ENCODE measurements around the gene WSCD2.

The WSCD2 gene

GRCh38 chr12:108170164-108170563, 41.1 kb downstream of the WSCD2 start:
- no peak for DNase-seq

GRCh38 chr12:108172033-108172432, 42.9 kb downstream of the WSCD2 start:
- H3K4me1 ChIP-seq: peaks cover 0 to 17% (median 5%) of the 10 kb centered on the region in 4 donors
- TF ChIP-seq CTCF (IDR thresholded peaks at IDR 0.05): no peak

More at GRCh38 chr12:108170164-108170563, 41.1 kb downstream of the WSCD2 start:
- Histone ChIP-seq H3K9me3 (no peaks in the 10 kb centered on the region), H3K36me3 (no peaks in the 10 kb centered on the region), H3K27ac (no peak overlapping the region), H3K4me1 (peaks cover 0 to 17% (median 5%) of the 10 kb centered on the region in 4 donors), H3K4me3 (no peak overlapping the region), H3K27me3 (no peaks in the 10 kb centered on the region)
- no peak for TF ChIP-seq CTCF (IDR thresholded peaks at IDR 0.05)
- intact Hi-C loops (cut with DNase I; ENCODE audit: low total_unique reads): no loop called here

GRCh38 chr12:108173160-108173559, 44.1 kb downstream of the WSCD2 start:
- Histone ChIP-seq H3K9me3 (no peaks in the 10 kb centered on the region), H3K27ac (no peak overlapping the region), H3K36me3 (no peaks in the 10 kb centered on the region), H3K4me1 (peaks cover 0 to 15% (median 3%) of the 10 kb centered on the region in 4 donors), H3K27me3 (no peaks in the 10 kb centered on the region), H3K4me3 (no peak overlapping the region)
- TF ChIP-seq CTCF (IDR thresholded peaks at IDR 0.05): no peak
- intact Hi-C loops (cut with DNase I; ENCODE audit: low total_unique reads): no loop called here
- no peak for DNase-seq

More at GRCh38 chr12:108172033-108172432, 42.9 kb downstream of the WSCD2 start:
- Histone ChIP-seq H3K36me3 (no peaks in the 10 kb centered on the region), H3K4me3 (no peak overlapping the region), H3K27ac (no peak overlapping the region), H3K27me3 (no peaks in the 10 kb centered on the region), H3K9me3 (no peaks in the 10 kb centered on the region)
- no peak for DNase-seq
- intact Hi-C loops (cut with DNase I; ENCODE audit: low total_unique reads): no loop called here

GRCh38 chr12:108173892-108174291, 44.8 kb downstream of the WSCD2 start:
- H3K27ac ChIP-seq: no peak overlapping the region
- H3K4me3 ChIP-seq: no peak overlapping the region

GRCh38 chr12:108174641-108175040, 45.6 kb downstream of the WSCD2 start:
- intact Hi-C loops (cut with DNase I; ENCODE audit: low total_unique reads): no loop called here
- no peak for TF ChIP-seq CTCF (IDR thresholded peaks at IDR 0.05)
- no peaks in the 10 kb centered on the region for H3K27me3 ChIP-seq

More at GRCh38 chr12:108173892-108174291, 44.8 kb downstream of the WSCD2 start:
- H3K27me3 ChIP-seq: no peaks in the 10 kb centered on the region
- peaks cover 0 to 12% (median 2%) of the 10 kb centered on the region in 4 donors for H3K4me1 ChIP-seq
- TF ChIP-seq CTCF (IDR thresholded peaks at IDR 0.05): no peak
- no peak for DNase-seq
- intact Hi-C loops (cut with DNase I; ENCODE audit: low total_unique reads): no loop called here
- no peaks in the 10 kb centered on the region for H3K36me3 ChIP-seq
- no peaks in the 10 kb centered on the region for H3K9me3 ChIP-seq

GRCh38 chr12:108175310-108175709, 46.2 kb downstream of the WSCD2 start:
- Histone ChIP-seq H3K27ac (no peak overlapping the region), H3K27me3 (no peaks in the 10 kb centered on the region), H3K36me3 (no peaks in the 10 kb centered on the region), H3K4me3 (no peak overlapping the region), H3K9me3 (no peaks in the 10 kb centered on the region), H3K4me1 (peaks cover 0 to 1% (median 0%) of the 10 kb centered on the region in 4 donors)
- no peak for DNase-seq
- intact Hi-C loops (cut with DNase I; ENCODE audit: low total_unique reads): no loop called here
- TF ChIP-seq CTCF (IDR thresholded peaks at IDR 0.05): no peak

More at GRCh38 chr12:108174641-108175040, 45.6 kb downstream of the WSCD2 start:
- DNase-seq: no peak
- peaks cover 0 to 8% (median 1%) of the 10 kb centered on the region in 4 donors for H3K4me1 ChIP-seq
- H3K9me3 ChIP-seq: no peaks in the 10 kb centered on the region
- no peak overlapping the region for H3K27ac ChIP-seq
- H3K36me3 ChIP-seq: no peaks in the 10 kb centered on the region
- H3K4me3 ChIP-seq: no peak overlapping the region
